Esophagus squamous epithelium (tissue), 4 donors: ENCODE data around the gene POU6F2.

Experiments
- POLR2A ChIP-seq, 4 donors: fragments of 450-650 bp; IDR thresholded peaks; one replicate each; pipeline ENCODE4 v1.6.1; 2017; ENCODE audit warnings: antibody characterized with exemption in 4 of 4, mild to moderate bottlenecking in 4 of 4, moderate library complexity in 3 of 4
- TF ChIP-seq, protein P1 (sequence below), 6 experiments: fragments of 450-650 bp in 4 of 6; fragments of 200-600 bp in 2 of 6; sonication (generic) in 2 of 6; IDR thresholded peaks; one replicate each; pipeline ENCODE4 v1.5.1; 2016 to 2019; ENCODE audit warnings: antibody characterized with exemption in 6 of 6, mild to moderate bottlenecking in 4 of 6, moderate library complexity in 4 of 6

DNA sequence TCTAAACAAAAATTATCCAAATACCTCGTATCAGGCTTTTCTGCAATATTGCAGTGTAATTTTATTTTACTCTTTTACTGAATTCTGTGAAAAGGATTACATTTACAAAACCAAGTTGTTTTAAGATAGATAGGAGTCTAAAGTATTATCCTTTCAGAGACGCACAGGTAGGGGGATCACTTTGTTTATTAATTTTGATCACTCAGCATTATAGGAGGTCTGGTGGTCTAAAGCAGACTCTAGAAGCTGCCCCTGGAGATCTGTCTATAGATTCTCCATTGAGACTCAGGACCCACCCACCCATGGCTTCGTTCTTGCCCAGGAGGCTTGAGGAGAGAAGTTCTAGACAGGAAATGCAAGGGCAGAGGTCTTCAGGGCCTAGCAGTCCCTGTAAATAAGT is 365.1 kb downstream of the POU6F2 start:
- TF ChIP-seq, protein P1, sequence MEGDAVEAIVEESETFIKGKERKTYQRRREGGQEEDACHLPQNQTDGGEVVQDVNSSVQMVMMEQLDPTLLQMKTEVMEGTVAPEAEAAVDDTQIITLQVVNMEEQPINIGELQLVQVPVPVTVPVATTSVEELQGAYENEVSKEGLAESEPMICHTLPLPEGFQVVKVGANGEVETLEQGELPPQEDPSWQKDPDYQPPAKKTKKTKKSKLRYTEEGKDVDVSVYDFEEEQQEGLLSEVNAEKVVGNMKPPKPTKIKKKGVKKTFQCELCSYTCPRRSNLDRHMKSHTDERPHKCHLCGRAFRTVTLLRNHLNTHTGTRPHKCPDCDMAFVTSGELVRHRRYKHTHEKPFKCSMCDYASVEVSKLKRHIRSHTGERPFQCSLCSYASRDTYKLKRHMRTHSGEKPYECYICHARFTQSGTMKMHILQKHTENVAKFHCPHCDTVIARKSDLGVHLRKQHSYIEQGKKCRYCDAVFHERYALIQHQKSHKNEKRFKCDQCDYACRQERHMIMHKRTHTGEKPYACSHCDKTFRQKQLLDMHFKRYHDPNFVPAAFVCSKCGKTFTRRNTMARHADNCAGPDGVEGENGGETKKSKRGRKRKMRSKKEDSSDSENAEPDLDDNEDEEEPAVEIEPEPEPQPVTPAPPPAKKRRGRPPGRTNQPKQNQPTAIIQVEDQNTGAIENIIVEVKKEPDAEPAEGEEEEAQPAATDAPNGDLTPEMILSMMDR (IDR thresholded peaks at IDR 0.05): no peak
- TF ChIP-seq POLR2A (IDR thresholded peaks at IDR 0.05): no peak
